A549 treated with AZD9567 at 1 μM for 4 hours (cell line): ENCODE results near the gene BLVRA. TPM values are rescaled to one million over a fixed set of nuclear protein-coding genes. Genes with fewer than 3 reads are reported as not detected.

Experiments
- total RNA-seq: library from RNA; stranded (reverse); fragments of 200-300 nt; extraction: Qiagen RNA extraction; gene quantifications from 5 replicates; pipeline ENCODE4 v1.2.3, GENCODE V29; 2022; ENCODE audit not compliant: insufficient read depth

Gene BLVRA
- 65.8 to 111 TPM (median 71.2 TPM) in 5 replicates for total RNA-seq

GRCh38 chr7:43758029-43758821 is at the start of gene BLVRA:
TSS of gene BLVRA (plus strand) at chr7:43758680. CDS start at chr7:43771159, 12,479 bp downstream.

GRCh38 chr7:43729214-43729923 is 29.1 kb upstream of the BLVRA start, which contains the start of gene COA1:
TSS of gene COA1 (minus strand) at chr7:43729523. CDS start at chr7:43648614, 80,909 bp downstream.

Other genes with a start within 250 kb of the BLVRA start
- gene STK17A, start 175.6 kb upstream of the BLVRA start, total RNA-seq: 21.8 to 28.0 TPM (median 26.5 TPM) in 5 replicates
- gene COA1, start 29.2 kb upstream of the BLVRA start, total RNA-seq: 84.4 to 91.4 TPM (median 89.7 TPM) in 5 replicates
- 249 to 260 TPM (median 259 TPM) in 5 replicates for gene MRPS24, start 110.8 kb downstream of the BLVRA start, total RNA-seq
- gene URGCP, start 147.9 kb downstream of the BLVRA start, total RNA-seq: 25.8 to 31.1 TPM (median 26.8 TPM) in 5 replicates
- gene UBE2D4, start 167.8 kb downstream of the BLVRA start, total RNA-seq: 5.0 to 12.4 TPM (median 10.7 TPM) in 5 replicates
- gene SPDYE1, start 239.2 kb downstream of the BLVRA start, total RNA-seq: 0.02 TPM in 1 of 5 replicates, not detected in the others